ENCODE results near the gene IFI35. TPM values are rescaled to one million over a fixed set of nuclear protein-coding genes. Genes with fewer than 3 reads are reported as not detected.

The IFI35 gene
- total RNA-seq, 2 donors from 2014 or later = 38.4 to 45.4 TPM

- peak overlapping the region; percentile 90 for H3K4me3 Mint-ChIP-seq
- H3K27ac Mint-ChIP-seq = no peak overlapping the region
- peaks cover 6% of the 10 kb centered on the region for H3K4me1 Mint-ChIP-seq
- H3K36me3 Mint-ChIP-seq (ENCODE audit: low read depth) = no peaks in the 10 kb centered on the region
- H3K27me3 Mint-ChIP-seq = no peaks in the 10 kb centered on the region
- no peak for ATAC-seq (replicated peaks)
- no peaks in the 10 kb centered on the region for H3K9me3 Mint-ChIP-seq
Observed at GRCh38 chr17:43025766-43026537, 19.4 kb downstream of the IFI35 start.

- no peak for ATAC-seq (replicated peaks)
- no peak overlapping the region for H3K4me3 Mint-ChIP-seq
- peaks cover 6% of the 10 kb centered on the region for H3K4me1 Mint-ChIP-seq
- H3K36me3 Mint-ChIP-seq (ENCODE audit: low read depth) = no peaks in the 10 kb centered on the region
- no peaks in the 10 kb centered on the region for H3K9me3 Mint-ChIP-seq
- no peak overlapping the region for H3K27ac Mint-ChIP-seq
- no peaks in the 10 kb centered on the region for H3K27me3 Mint-ChIP-seq
Observed at GRCh38 chr17:43026595-43026994, 20.0 kb downstream of the IFI35 start.

GRCh38 chr17:43027091-43028032 is 20.8 kb downstream of the IFI35 start:
- H3K27ac Mint-ChIP-seq = no peak overlapping the region

GRCh38 chr17:43028221-43028861 is 21.8 kb downstream of the IFI35 start:
- peaks cover 6% of the 10 kb centered on the region for H3K4me1 Mint-ChIP-seq
- H3K9me3 Mint-ChIP-seq = no peaks in the 10 kb centered on the region
- H3K27me3 Mint-ChIP-seq = no peaks in the 10 kb centered on the region
- no peak overlapping the region for H3K4me3 Mint-ChIP-seq
- H3K36me3 Mint-ChIP-seq (ENCODE audit: low read depth) = no peaks in the 10 kb centered on the region
- no peak for ATAC-seq (replicated peaks)
- no peak overlapping the region for H3K27ac Mint-ChIP-seq

More at GRCh38 chr17:43027091-43028032, 20.8 kb downstream of the IFI35 start:
- Mint-ChIP-seq H3K4me3 (no peak overlapping the region), H3K4me1 (peaks cover 6% of the 10 kb centered on the region), H3K36me3 (ENCODE audit: low read depth) (no peaks in the 10 kb centered on the region), H3K27me3 (no peaks in the 10 kb centered on the region), H3K9me3 (no peaks in the 10 kb centered on the region)
- no peak for ATAC-seq (replicated peaks)

GRCh38 chr17:43030137-43030767 is 23.7 kb downstream of the IFI35 start:
- Mint-ChIP-seq H3K9me3 (no peaks in the 10 kb centered on the region), H3K36me3 (ENCODE audit: low read depth) (no peaks in the 10 kb centered on the region), H3K27me3 (no peaks in the 10 kb centered on the region), H3K4me1 (no peaks in the 10 kb centered on the region), H3K27ac (peak overlapping the region; percentile 2), H3K4me3 (no peak overlapping the region)
- no peak for ATAC-seq (replicated peaks)

- H3K27me3 Mint-ChIP-seq = no peaks in the 10 kb centered on the region
- no peak for ATAC-seq (replicated peaks)
- no peak overlapping the region for H3K4me3 Mint-ChIP-seq
- H3K4me1 Mint-ChIP-seq = no peaks in the 10 kb centered on the region
- no peak overlapping the region for H3K27ac Mint-ChIP-seq
- H3K36me3 Mint-ChIP-seq (ENCODE audit: low read depth) = no peaks in the 10 kb centered on the region
- no peaks in the 10 kb centered on the region for H3K9me3 Mint-ChIP-seq
Observed at GRCh38 chr17:43031666-43032065, 25.1 kb downstream of the IFI35 start.

- Mint-ChIP-seq H3K27me3 (no peaks in the 10 kb centered on the region), H3K27ac (no peak overlapping the region), H3K4me3 (no peak overlapping the region), H3K4me1 (no peaks in the 10 kb centered on the region), H3K9me3 (no peaks in the 10 kb centered on the region), H3K36me3 (ENCODE audit: low read depth) (no peaks in the 10 kb centered on the region)
- ATAC-seq (replicated peaks) = no peak
Observed at GRCh38 chr17:43033948-43034881, 27.6 kb downstream of the IFI35 start.

GRCh38 chr17:43034894-43035293 is 28.3 kb downstream of the IFI35 start:
- H3K27ac Mint-ChIP-seq = peak overlapping the region; percentile 40
- no peaks in the 10 kb centered on the region for H3K36me3 Mint-ChIP-seq (ENCODE audit: low read depth)
- no peaks in the 10 kb centered on the region for H3K9me3 Mint-ChIP-seq
- H3K4me1 Mint-ChIP-seq = no peaks in the 10 kb centered on the region
- no peak overlapping the region for H3K4me3 Mint-ChIP-seq
- no peak for ATAC-seq (replicated peaks)
- no peaks in the 10 kb centered on the region for H3K27me3 Mint-ChIP-seq

- no peak overlapping the region for H3K4me3 Mint-ChIP-seq
- H3K36me3 Mint-ChIP-seq (ENCODE audit: low read depth) = no peaks in the 10 kb centered on the region
- no peak for ATAC-seq (replicated peaks)
- no peaks in the 10 kb centered on the region for H3K9me3 Mint-ChIP-seq
- no peaks in the 10 kb centered on the region for H3K4me1 Mint-ChIP-seq
- H3K27me3 Mint-ChIP-seq = no peaks in the 10 kb centered on the region
- peak overlapping the region; percentile 12 for H3K27ac Mint-ChIP-seq
Observed at GRCh38 chr17:43039646-43040045, 33.1 kb downstream of the IFI35 start.

- Mint-ChIP-seq H3K4me1 (no peaks in the 10 kb centered on the region), H3K9me3 (no peaks in the 10 kb centered on the region), H3K36me3 (ENCODE audit: low read depth) (peaks cover 9% of the 10 kb centered on the region), H3K27me3 (no peaks in the 10 kb centered on the region), H3K27ac (no peak overlapping the region), H3K4me3 (no peak overlapping the region)
- no peak for ATAC-seq (replicated peaks)
Observed at GRCh38 chr17:43040655-43041054, 34.1 kb downstream of the IFI35 start.

- H3K27ac Mint-ChIP-seq = peak overlapping the region; percentile 1
- H3K4me1 Mint-ChIP-seq = no peaks in the 10 kb centered on the region
- no peak for ATAC-seq (replicated peaks)
- H3K9me3 Mint-ChIP-seq = no peaks in the 10 kb centered on the region
- H3K27me3 Mint-ChIP-seq = no peaks in the 10 kb centered on the region
- H3K36me3 Mint-ChIP-seq (ENCODE audit: low read depth) = peaks cover 16% of the 10 kb centered on the region
- H3K4me3 Mint-ChIP-seq = no peak overlapping the region
Observed at GRCh38 chr17:43042025-43042628, 35.5 kb downstream of the IFI35 start.

- Mint-ChIP-seq H3K27me3 (no peaks in the 10 kb centered on the region), H3K4me3 (no peak overlapping the region), H3K4me1 (no peaks in the 10 kb centered on the region), H3K9me3 (no peaks in the 10 kb centered on the region), H3K27ac (no peak overlapping the region), H3K36me3 (ENCODE audit: low read depth) (peaks cover 28% of the 10 kb centered on the region)
- ATAC-seq (replicated peaks) = no peak
Observed at GRCh38 chr17:43043307-43043706, 36.7 kb downstream of the IFI35 start.

- Mint-ChIP-seq H3K4me1 (no peaks in the 10 kb centered on the region), H3K27me3 (no peaks in the 10 kb centered on the region), H3K36me3 (ENCODE audit: low read depth) (peaks cover 35% of the 10 kb centered on the region), H3K4me3 (no peak overlapping the region), H3K27ac (no peak overlapping the region), H3K9me3 (no peaks in the 10 kb centered on the region)
- no peak for ATAC-seq (replicated peaks)
Observed at GRCh38 chr17:43044024-43044423, 37.4 kb downstream of the IFI35 start.

All from activated T-helper 17 cell treated with anti-CD3 and anti-CD28 coated beads, Interleukin-2, amount 50 U/mL, for 72 hours (primary cell).